Inferior parietal cortex (tissue), 1 donor: ENCODE measurements around the gene RBM10.

Experiments used
- DNase-seq: peaks from one replicate; pipeline ENCODE4 v3.0.0-alpha.2; 2016; ENCODE audit errors: extremely low spot score

Gene RBM10

DNA sequence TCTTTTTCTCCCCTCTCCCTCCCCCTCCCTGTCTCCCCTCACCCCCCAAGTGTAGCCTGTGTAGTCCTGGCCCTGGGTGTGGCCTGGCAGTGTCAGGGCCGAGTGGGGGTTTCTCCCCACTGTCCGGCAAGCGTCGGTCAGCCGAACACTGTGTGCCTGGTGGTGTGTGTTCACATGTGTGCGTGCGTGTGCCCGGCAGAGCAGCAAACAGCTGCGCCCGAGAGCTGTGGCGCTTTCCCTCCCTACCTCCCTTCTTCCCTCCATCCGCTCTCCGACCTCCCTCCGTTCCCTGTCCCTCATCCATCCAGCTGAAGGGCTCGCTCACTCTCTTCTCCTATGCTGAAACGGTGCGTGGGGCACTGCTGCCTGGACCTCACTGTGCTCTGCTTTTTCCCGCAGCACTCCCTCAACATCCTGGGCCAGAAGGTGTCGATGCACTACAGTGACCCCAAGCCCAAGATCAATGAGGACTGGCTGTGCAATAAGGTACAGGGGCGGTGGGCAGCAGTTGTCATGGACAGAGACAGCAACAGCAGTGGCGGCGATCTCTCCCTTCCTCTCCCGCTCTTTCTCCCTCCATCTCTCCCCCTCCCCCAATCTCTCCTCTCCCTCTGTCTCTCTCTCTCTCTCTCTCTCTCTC lies 31.2 kb downstream of the RBM10 start:
- no peak for DNase-seq

DNA sequence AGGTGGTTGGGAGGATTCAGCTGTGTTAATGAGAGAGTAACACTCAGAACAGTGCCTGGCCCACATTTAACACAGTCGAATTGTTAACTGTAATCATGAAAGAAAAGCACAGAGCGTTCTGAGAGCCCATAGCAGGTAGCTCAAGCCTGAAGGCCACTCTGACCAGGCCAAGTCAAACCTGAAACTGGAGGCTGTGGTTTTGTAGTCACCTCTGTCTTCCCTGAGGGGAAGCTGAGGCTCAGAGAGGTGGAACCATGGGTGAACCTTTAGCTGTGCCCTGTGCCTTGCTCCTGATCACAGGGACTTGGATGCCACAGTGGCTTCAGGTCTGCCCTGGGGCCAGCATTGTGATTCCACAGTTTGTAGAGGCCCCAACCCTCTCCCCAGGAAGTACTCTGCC lies 32.1 kb downstream of the RBM10 start:
- DNase-seq, result no peak

DNA sequence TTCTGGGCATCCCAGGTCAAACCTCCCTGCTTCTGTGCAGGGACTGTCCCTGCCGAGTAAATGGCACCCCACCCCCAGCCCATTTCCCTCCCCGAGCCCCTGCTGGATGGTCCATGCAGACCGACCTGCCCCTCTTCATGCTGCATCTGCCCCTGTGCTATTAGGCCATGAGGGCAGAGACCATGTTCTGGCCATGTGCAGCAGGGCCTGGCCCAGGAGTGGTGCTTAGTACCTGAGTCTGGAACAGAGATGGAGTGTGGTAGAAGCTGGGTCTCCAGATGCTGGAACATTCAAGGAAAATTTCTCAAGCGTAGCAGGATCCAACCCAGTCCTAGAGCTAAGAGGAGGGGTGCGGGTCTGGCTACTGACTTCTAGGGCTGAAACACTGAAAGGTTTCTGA lies 33.3 kb downstream of the RBM10 start:
- DNase-seq, result no peak

DNA sequence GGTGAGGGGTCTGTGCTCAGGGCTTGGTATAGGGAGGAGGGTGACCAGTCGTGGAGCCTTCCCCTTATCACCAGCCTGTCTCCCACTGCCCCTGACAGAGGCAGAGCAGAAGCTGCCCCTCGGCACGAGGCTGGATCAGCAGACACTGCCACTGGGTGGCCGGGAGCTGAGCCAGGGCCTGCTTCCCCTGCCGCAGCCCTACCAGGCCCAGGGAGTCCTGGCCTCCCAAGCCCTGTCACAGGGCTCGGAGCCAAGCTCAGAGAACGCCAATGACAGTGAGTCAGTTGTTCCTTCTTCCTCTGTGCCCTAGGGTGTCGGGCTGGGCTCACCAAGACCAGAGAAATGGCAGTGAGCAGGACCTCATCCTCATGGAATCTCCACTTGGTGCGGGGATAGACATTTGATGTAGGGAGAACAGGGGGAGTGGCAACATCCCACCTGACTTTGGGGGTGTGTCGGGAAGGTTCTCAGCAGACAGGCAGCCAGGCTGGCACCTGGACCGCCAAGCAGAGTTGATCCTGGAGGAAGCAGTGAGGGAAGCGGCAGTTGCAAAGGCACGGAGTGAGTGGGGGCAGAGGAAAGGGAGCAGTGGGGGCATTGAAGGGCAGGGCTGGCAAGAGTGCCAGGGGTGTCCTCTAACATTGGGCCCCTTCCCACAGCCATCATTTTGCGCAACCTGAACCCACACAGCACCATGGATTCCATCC lies 34.4 kb downstream of the RBM10 start:
- peak; percentile 31 for DNase-seq

DNA sequence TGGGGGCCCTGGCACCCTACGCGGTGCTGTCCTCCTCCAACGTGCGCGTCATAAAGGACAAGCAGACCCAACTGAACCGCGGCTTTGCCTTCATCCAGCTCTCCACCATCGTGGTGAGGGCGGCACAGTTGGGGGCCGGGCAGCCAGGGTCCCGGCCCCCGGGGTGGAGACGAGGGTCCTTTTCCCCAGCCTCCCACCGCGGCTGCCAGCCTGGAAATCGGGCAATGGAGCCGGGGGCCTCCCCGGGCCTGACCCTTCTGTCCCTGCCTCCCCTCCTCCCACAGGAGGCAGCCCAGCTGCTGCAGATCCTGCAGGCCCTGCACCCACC lies 34.9 kb downstream of the RBM10 start:
- no peak for DNase-seq

DNA sequence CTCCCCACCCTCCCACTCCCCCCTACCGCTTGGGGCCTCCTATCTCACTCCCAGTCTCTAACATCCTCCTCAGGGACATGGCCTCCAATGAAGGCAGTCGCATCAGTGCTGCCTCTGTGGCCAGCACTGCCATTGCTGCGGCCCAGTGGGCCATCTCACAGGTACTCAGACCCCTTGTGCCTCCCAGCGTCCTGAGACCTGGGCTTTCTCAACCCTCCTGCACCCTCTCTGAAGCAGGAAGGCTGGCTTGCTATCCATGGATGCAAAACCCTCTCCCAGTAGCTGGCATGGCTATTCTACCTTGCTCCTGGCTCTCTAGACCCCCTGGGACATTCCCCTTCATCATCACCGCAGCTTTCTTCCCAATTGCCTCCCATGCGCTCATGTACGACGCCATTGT lies 35.3 kb downstream of the RBM10 start:
- no peak for DNase-seq

DNA sequence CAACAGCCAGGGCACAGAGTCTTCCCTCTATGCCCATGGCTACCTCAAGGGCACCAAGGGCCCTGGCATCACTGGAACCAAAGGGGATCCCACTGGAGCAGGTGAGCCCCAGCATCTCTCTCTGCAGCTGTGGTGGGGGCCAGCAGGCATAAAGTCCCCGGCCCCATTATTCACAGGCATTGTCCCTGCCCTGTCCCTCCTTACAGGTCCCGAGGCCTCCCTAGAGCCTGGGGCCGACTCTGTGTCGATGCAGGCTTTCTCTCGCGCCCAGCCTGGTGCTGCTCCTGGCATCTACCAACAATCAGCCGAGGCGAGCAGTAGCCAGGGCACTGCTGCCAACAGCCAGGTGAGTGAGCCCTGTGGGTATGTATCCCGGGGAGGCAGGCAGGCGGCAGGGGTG lies 36.3 kb downstream of the RBM10 start:
- no peak for DNase-seq

DNA sequence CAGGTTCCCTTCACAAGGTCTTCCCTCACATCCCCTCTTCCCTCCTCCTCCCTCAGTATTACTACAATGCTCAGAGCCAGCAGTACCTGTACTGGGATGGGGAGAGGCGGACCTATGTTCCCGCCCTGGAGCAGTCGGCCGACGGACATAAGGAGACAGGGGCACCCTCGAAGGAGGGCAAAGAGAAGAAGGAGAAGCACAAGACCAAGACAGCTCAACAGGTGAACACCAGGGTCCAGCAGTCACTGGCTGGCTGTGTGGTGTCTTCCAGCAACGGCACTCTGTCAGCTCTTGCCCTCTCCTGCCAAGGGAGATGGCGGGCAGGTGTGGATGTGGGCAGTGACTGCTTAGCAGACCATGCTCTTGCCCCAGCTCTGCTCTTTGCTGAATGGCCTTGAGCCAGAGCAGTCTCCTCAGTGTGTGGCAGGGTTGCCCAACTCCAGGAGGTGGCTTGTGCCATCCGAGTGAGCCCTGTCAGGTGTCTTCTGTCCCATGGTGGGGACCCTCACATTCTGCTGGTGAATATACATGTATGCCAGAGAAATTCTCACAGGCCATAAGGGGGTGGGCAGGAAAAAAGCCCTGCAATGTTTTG lies 37.2 kb downstream of the RBM10 start:
- DNase-seq, result no peak

DNA sequence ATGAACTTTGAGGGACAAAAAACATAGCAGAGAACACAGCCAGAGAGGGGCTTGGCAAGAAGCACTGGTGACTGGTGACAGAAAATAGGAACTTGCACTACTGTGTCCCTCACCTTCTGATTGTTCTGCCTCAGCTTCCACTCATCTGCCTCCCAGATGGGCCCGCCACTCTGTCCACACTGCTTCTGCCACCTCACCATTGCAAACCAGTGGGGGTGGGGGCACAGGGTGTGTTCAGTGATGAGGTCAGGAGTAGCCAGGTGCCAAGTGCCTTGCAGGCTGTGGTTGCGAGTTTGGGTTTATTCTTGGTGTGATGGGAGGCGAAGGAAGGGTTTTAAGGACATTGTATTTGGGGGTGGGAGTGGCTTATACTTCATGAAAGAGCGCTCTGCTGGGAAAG lies 39.5 kb downstream of the RBM10 start:
- DNase-seq, result no peak

DNA sequence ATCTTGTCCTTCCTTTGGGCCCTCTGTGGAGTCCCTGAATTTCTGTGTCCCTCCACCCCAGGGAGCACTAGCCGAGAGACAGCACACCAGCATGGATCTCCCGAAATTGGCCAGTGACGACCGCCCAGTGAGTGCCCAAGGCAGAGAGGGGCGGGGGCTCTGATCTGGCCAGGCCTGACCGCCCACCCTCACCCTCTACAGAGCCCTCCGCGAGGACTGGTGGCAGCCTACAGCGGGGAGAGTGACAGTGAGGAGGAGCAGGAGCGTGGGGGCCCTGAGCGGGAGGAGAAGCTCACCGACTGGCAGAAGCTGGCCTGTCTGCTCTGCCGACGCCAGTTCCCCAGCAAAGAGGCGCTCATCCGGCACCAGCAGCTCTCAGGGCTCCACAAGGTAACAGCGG lies 40.2 kb downstream of the RBM10 start:
- no peak for DNase-seq

DNA sequence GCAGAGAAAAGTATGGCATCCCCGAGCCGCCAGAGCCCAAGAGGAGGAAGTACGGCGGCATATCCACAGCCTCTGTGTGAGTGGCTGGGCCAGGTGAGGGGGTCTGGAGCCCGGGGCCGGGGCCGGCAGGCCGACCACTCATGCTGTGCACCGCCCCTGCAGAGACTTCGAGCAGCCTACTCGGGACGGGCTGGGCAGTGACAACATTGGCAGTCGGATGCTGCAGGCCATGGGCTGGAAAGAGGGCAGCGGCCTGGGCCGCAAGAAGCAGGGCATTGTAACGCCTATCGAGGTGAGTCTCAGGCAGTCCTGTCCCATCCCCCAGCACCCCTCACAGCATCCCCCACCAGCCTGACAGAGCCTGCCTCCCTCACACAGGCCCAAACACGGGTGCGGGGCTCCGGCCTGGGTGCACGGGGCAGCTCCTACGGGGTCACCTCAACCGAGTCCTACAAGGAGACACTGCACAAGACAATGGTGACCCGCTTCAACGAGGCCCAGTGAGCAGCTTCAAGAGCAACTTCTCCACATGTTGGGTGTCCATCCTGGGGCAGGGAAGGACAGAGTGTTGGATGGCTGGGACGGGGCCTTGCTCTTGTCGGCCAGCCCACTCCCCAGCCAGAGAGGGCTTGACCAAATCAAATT lies 41.2 kb downstream of the RBM10 start:
- DNase-seq, result no peak

DNA sequence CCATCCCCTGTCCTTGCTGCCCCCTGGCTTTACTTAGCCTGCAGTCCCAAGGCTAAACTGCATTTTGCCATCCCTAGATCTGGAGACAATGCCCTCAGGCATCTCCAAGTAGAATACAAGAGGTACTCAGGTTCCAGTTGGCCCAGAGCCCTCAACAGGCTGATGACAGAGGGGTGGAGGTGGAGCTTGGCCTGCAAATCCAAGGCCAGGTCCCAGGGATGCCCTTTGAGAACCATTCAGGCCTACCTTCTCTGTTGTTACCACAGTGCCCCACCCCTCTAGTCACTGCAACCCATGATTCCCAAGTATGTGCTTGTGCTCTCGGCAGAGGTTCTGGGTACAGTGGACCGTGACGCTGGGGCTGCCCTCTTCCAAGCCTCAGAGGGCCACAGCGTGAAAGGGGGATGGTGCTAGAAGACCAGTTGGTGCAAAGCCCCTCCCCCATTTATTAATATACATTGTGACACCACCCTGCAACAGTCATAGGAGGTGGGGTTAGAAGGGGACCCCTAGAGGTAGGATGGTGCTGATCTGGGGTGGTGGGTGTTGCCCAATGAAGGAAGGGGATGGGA lies 42.2 kb downstream of the RBM10 start:
- no peak for DNase-seq

DNA sequence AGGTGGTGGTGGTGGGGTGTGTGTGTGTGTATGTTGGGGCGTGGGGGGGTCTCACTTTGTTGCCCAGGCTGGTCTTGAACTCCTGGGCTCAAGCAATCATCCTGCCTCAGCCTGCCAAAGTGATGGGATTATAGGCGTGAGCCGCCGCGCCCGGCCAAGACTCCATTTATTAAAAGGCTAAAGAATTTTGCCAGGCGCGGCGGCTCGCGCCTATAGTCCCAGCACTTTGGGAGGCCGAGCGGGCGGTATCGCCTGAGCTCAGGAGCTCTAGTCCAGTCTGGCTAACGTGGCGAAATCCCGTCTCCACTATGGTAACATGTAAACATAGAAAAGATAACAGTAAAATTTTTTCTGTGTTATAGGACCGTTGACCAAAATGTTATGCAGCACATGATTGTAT lies 44.9 kb downstream of the RBM10 start:
- DNase-seq, result no peak

DNA sequence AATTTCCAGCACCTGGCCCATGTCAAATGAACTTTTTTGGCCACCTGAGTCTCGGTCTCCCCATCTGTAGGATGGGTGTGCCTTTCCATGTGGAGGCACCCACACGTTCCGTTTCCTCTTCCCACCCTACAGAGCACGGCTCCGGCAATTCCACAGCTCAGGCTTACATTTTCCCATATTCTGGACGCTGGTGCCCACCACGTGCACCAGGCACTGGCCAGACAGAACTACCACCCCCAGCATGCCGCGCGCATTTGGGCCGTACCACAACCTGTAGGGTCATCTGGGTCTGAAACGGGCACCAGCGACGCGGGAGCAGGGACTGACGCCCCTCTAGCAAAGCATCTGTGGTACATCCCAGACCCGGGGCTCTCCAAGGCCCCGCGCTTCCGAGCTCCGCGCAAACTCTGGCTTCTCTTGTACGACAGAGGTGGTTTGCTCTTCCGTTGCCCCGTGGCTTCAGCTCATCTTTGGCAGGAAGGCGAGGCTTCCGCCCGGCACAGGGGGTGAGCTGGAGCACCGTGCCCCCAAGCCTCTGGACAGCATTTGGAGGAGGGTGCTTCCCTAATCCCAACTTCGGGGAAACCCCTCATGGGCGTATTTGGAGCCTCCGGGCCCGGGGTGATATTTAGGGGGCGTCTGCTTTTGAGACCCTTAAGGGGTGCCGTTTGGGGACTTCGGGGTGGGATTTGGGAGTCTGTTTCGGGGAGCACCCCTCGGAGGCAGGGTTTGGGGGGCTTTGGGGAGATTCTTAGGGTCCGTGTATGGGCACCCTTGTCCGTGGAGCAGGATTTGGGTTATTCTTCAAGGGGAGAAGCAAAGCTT lies 45.6 kb downstream of the RBM10 start:
- DNase-seq, result peak; percentile 82

DNA sequence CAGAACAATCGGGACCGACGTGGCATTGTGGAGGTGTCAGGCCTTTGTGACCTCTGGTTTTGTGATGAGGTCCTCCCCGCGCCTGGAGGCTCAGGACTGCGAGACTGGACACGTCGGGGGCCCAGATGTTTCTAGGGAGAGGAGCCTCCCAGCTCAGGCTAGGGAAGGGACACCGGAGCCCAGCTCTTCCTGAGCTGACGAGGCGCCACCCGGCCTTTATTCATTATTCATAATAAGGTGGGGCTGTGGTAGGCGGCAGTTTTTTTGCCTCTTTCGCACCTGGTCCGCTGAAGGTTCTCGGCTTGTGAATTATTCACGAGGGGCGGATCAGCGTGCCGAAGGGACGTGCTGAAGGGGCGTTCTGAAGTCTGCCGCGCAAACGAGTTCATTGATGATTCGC lies 46.3 kb downstream of the RBM10 start:
- DNase-seq, result no peak

DNA sequence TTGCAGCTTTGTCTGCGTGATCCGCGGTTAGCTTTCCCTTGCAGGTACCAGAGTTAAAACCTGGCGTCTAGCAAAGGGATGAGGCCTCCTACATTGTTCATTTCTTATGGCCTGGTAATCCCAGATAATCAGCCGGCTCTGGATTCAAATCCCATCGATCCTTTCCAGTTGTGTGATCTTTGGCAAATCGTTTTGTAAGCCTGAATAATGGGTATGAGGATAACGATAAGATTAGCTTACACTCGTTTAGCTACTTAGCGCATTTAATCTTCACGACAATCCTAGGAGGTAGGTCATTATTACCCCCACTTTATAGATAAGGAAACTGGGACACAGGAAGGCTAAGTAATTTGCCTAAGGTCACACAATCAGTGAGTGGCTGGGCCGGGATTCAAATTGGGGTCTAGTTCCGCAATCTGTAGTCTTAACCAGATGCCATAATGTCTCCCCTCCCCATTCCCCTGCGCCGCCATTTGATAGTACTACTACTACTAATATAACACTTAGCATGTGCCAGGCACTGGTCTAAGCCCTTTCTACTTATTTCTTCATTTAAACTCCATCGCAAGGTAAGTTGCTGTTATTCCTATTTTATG lies 46.9 kb downstream of the RBM10 start:
- DNase-seq, result no peak

DNA sequence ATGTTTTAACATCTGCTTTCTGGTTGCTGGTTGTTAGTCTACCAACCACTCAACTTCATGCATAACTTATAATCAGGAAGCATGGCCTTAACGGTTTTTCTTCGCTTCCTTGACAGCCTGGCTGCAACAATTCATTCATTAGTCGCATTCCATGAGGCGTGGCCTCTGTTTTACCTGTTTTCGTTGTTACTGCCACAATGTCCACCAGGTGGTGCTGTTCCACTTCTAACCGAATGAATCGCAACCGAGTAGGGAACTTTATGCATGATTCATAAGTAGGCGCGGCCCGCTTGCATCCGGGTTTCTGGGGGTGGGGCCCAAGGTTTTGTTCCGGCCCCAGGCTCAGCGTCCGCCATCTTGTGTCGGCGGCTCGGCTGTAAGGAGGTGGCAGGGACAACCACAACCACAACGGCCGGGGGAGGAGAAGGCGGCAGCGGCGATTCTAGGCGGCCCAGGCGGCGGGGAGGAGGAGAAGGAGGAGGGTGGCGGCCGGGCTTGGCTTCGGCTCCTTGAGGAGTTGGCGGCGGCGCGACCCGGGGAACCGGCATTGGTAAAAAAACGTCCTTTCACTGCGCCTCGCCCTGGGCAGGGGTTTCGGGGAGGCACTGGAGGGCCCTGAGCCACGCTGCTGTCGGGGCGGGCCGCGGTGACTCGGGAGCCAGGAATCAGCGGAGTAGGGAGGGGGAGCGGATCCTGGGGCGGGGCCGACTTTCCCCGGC lies 48.6 kb downstream of the RBM10 start, which contains the start of gene UBA1:
TSS of gene UBA1 (plus strand) at position 355 of the 719 bp plus-strand sequence. CDS start 4,974 bp downstream, outside the sequence.
- peak; percentile 95 for DNase-seq

DNA sequence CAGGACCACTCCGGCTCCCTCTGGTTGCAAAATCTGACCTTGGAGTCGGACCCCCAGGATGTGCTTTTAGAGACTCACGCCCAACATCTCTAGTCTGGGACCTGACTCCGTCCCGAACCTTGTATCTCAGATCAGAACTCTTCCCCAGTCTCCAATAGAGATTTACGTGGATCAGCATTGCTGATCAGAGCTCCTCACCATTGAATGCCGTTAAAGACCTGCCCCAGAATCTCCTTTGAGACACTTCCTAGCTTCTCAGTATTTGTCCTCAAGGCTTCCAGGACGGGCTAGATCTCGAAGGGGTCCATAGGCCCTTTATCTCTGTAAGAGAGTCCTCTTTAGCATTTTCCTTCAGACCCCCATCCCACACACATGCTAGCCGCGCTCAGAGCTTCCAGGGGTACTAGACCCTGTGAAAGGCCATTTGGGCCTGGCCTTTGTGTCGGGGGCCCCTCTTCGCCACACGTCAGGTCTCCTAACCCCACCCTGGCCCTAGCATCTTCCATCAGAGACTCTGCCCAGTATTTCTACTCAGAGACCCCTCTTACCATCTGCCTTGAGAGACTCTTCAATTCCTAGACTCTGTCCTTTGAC lies 49.3 kb downstream of the RBM10 start:
- DNase-seq, result no peak

DNA sequence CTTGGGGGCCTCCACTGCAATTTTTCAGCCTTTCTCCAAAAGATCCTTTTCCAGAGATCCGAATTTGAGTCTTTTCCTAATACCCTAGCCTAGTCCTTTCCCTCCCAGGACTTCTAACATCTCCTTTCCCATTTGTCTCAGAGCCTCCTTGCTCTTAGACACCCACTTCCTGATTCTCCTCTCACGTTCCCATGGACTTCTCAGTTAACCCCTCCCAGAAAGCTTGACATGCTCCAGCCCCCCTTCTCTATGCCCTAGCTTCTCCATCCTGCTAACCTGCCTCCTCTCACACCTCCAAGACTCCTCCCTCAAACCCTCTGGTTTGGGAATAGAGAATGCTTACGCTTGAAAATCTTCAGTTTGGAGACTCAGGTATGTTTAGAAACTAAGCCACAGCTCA lies 51.1 kb downstream of the RBM10 start:
- no peak for DNase-seq

DNA sequence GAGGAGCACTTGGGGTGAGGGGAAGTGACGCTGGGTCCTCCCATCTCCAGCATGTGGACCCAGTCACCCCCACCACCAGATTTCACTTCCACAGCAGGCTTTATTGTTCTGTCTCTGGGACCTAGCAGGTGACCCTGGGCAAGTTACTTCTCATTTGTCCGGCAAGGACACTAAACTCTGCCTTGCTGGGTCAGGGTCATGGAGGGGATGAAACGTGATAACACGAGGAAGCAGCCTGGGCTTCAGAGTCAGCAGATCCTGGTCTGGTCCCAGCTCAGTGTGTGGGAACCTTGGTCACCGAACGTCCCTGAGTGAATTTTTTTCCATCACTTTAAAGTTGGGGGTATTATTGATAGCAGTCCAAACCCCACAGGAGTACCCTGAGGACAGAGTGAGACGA lies 52.5 kb downstream of the RBM10 start:
- DNase-seq, result no peak
